A673 (cell line): Measurements from ENCODE around the gene DNM2. TPM values are rescaled to one million over a fixed set of nuclear protein-coding genes. Genes with fewer than 3 reads are reported as not detected.
A peak's percentile ranks its signal among the peaks of the same experiment; 100 is the strongest.

ENCODE experiments used
- BruUV-seq: library from RNA; stranded (reverse); fragments of 400-500 nt; replicated peaks from 2 replicates; lab custom pipeline; 2021; lab: Mats Ljungman, UMichigan
- CTCF ChIA-PET: fragments of 300-600 bp; sonication (Branson Sonifier 250); formaldehyde crosslinking; loops from one replicate; lab custom pipeline; 2022; ENCODE audit warnings: antibody characterized with exemption; lab: Charles Lee
- POLR2A ChIA-PET: fragments of 300-600 bp; sonication (Branson Sonifier 250); formaldehyde crosslinking; loops from one replicate; lab custom pipeline; 2022; ENCODE audit warnings: antibody characterized with exemption; ENCODE audit not compliant: low non-redundant PET; lab: Charles Lee
- DNase-seq: peaks from one replicate; pipeline ENCODE4 v3.0.0-alpha.2; 2015; ENCODE audit warnings: low spot score
- H3K27ac ChIP-seq: fragments of 200-600 bp; sonication (generic); 2 replicates; pipeline ENCODE4 v1.5.1; 2016; ENCODE audit warnings: mixed run types, low read depth, mild to moderate bottlenecking, mixed read lengths, antibody characterized with exemption, low read length; ENCODE audit not compliant: poor library complexity, severe bottlenecking
- H3K27me3 ChIP-seq: fragments of 200-600 bp; sonication (generic); replicated peaks from 2 replicates; pipeline ENCODE4 v1.6.1; 2017; ENCODE audit warnings: mixed run types, low read depth, mild to moderate bottlenecking, mixed read lengths, antibody characterized with exemption, low read length; ENCODE audit not compliant: insufficient read depth, poor library complexity
- H3K36me3 ChIP-seq: fragments of 200-600 bp; sonication (generic); 2 replicates; pipeline ENCODE4 v1.6.1; 2016; ENCODE audit warnings: mixed run types, mild to moderate bottlenecking, mixed read lengths, antibody characterized with exemption, low read length; ENCODE audit not compliant: insufficient read depth, poor library complexity, severe bottlenecking
- H3K4me1 ChIP-seq: fragments of 200-600 bp; sonication (generic); 2 replicates; pipeline ENCODE4 v1.6.1; 2017; ENCODE audit warnings: mixed run types, mild to moderate bottlenecking, mixed read lengths, antibody characterized with exemption, low read length; ENCODE audit not compliant: insufficient read depth, poor library complexity, severe bottlenecking
- H3K4me3 ChIP-seq: fragments of 200-600 bp; sonication (generic); 2 replicates; pipeline ENCODE4 v1.5.1; 2016; ENCODE audit warnings: low read depth, mixed run types, mild to moderate bottlenecking, mixed read lengths, low read length; ENCODE audit not compliant: poor library complexity, severe bottlenecking
- H3K9me3 ChIP-seq: fragments of 200-600 bp; sonication (generic); 2 replicates; pipeline ENCODE4 v1.6.1; 2016; ENCODE audit warnings: mixed run types, low read depth, mild to moderate bottlenecking, mixed read lengths, antibody characterized with exemption, low read length; ENCODE audit not compliant: poor library complexity, severe bottlenecking
- EZH2 ChIP-seq: fragments of 200-600 bp; sonication (generic); IDR thresholded peaks from 2 replicates; pipeline ENCODE4 v1.6.1; 2017; ENCODE audit warnings: borderline replicate concordance, low read depth, mild to moderate bottlenecking, mixed read lengths, antibody characterized with exemption, low read length; ENCODE audit not compliant: poor library complexity, severe bottlenecking
- intact Hi-C: fragments of 100-400 bp; cut with micrococcal nuclease; formaldehyde crosslinking; loops from one replicate; pipeline ENCODE4 v1.10.0; 2022; ENCODE audit not compliant: unreplicated experiment
- total RNA-seq: library from RNA; stranded (reverse); gene quantifications from 2 replicates; pipeline ENCODE4 v1.2.3, GENCODE V29; 2021
- TF ChIP-seq, protein P1 (sequence below): fragments of 300-800, 200-600 bp; sonication (generic); conservative IDR thresholded peaks from 2 replicates; pipeline ENCODE4 v1.5.1; 2017; ENCODE audit warnings: low read depth, mild to moderate bottlenecking, antibody characterized with exemption, low read length, moderate library complexity, mixed read lengths

DNM2 gene
- total RNA-seq, 1 experiment from 2014 or later, result 143 TPM

GRCh38 chr19:10723591-10723990 lies 5.7 kb downstream of the DNM2 start:
- intact Hi-C loops, result no loop called here

DNA sequence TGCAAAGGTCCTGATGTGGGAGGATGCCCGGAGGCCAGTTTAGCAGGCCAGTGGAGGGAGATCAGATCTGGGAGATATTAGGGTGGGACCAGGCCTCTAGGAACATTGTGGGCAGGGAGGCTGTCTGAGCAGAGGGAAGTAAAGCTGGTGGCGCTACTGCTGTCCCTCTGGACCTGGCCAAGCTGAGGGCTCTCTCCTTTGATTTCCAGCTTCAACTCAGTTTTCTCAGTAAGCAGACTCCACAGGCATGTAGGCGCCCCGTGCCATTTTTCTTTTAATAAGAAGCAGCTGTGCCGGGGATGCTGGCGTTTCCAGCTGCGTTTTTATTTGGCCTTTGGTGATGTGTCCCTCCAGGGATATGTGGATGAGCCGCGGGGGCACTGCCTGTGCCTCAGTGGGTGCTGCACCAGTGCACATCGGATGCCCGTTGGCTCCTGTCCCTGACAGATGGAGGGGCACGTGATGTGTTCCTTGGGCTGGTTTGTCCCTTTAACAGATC lies 6.7 kb downstream of the DNM2 start:
- Histone ChIP-seq H3K4me3 (no peak overlapping the region), H3K27me3 (no peaks in the 10 kb centered on the region), H3K27ac (peak overlapping the region; percentile 54), H3K4me1 (peaks cover 14% of the 10 kb centered on the region), H3K36me3 (no peaks in the 10 kb centered on the region), H3K9me3 (no peaks in the 10 kb centered on the region)
- ChIA-PET CTCF (no interaction called here), POLR2A (no interaction called here)
- peak; percentile 69 for DNase-seq
- intact Hi-C loops, result no loop called here
- no TSS peak for BruUV-seq
- TF ChIP-seq EZH2, result no peak
- TF ChIP-seq, protein P1, sequence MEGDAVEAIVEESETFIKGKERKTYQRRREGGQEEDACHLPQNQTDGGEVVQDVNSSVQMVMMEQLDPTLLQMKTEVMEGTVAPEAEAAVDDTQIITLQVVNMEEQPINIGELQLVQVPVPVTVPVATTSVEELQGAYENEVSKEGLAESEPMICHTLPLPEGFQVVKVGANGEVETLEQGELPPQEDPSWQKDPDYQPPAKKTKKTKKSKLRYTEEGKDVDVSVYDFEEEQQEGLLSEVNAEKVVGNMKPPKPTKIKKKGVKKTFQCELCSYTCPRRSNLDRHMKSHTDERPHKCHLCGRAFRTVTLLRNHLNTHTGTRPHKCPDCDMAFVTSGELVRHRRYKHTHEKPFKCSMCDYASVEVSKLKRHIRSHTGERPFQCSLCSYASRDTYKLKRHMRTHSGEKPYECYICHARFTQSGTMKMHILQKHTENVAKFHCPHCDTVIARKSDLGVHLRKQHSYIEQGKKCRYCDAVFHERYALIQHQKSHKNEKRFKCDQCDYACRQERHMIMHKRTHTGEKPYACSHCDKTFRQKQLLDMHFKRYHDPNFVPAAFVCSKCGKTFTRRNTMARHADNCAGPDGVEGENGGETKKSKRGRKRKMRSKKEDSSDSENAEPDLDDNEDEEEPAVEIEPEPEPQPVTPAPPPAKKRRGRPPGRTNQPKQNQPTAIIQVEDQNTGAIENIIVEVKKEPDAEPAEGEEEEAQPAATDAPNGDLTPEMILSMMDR, result no peak

More at GRCh38 chr19:10723591-10723990, 5.7 kb downstream of the DNM2 start:
- Histone ChIP-seq H3K27me3 (no peaks in the 10 kb centered on the region), H3K4me3 (no peak overlapping the region), H3K27ac (peak overlapping the region; percentile 53), H3K36me3 (no peaks in the 10 kb centered on the region), H3K9me3 (no peaks in the 10 kb centered on the region), H3K4me1 (peaks cover 18% of the 10 kb centered on the region)
- CTCF ChIA-PET, result no interaction called here
- TF ChIP-seq EZH2, result no peak
- TF ChIP-seq, protein P1, result no peak
- no peak for DNase-seq
- POLR2A ChIA-PET, result interaction anchor here (0.8 kb wide), 1 partner anchor 115 kb away, joined by 4 read pairs; no protein-coding TSS in a partner anchor
- BruUV-seq, result no TSS peak

- DNase-seq, result no peak
- no peak for TF ChIP-seq EZH2
- TF ChIP-seq, protein P1, result no peak
- peaks cover 14% of the 10 kb centered on the region for H3K4me1 ChIP-seq
- no peaks in the 10 kb centered on the region for H3K9me3 ChIP-seq
- no peaks in the 10 kb centered on the region for H3K36me3 ChIP-seq
- intact Hi-C loops, result no loop called here
- H3K27ac ChIP-seq, result peak overlapping the region; percentile 13
- H3K27me3 ChIP-seq, result no peaks in the 10 kb centered on the region
- POLR2A ChIA-PET, result no interaction called here
- CTCF ChIA-PET, result no interaction called here
- no TSS peak for BruUV-seq
- no peak overlapping the region for H3K4me3 ChIP-seq
These were observed 7.5 kb downstream of the DNM2 start for GRCh38 chr19:10725415-10725814.
